C4-2B (cell line): Measurements from ENCODE around the gene RIC3.

Source experiments
- H3K27ac ChIP-seq: fragments of 450-650 bp; 2 replicates; pipeline ENCODE4 v1.5.1; 2017
- ZFX ChIP-seq: fragments of 450-650 bp; IDR thresholded peaks from 2 replicates; pipeline ENCODE4 v1.6.1; 2017
- TF ChIP-seq, protein P1 (sequence below): fragments of 450-650 bp; conservative IDR thresholded peaks from 2 replicates; pipeline ENCODE4 v1.5.1; 2017; ENCODE audit warnings: mild to moderate bottlenecking

Gene RIC3

DNA sequence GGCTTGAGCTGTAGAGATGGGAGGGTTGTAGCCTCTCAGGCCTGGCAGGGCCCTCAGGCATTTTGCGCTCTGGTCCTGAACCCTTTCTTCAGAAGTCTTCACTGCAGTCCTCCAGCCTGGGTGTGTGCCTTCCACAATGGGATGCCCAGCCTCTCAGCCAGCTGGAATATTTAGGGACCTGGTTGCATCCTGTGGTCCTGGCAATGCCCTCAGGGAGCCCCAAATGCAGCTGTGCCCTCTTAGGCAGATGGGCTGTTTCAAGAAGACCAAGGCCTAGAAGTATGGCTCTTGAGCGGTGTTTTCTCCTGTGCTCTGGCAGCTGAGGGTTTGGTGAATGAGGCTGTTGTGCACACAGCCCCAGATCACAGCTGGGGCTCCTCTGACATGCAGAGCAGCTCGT is 81.1 kb downstream of the RIC3 start:
- H3K27ac ChIP-seq, result no peak overlapping the region
- TF ChIP-seq, protein P1, sequence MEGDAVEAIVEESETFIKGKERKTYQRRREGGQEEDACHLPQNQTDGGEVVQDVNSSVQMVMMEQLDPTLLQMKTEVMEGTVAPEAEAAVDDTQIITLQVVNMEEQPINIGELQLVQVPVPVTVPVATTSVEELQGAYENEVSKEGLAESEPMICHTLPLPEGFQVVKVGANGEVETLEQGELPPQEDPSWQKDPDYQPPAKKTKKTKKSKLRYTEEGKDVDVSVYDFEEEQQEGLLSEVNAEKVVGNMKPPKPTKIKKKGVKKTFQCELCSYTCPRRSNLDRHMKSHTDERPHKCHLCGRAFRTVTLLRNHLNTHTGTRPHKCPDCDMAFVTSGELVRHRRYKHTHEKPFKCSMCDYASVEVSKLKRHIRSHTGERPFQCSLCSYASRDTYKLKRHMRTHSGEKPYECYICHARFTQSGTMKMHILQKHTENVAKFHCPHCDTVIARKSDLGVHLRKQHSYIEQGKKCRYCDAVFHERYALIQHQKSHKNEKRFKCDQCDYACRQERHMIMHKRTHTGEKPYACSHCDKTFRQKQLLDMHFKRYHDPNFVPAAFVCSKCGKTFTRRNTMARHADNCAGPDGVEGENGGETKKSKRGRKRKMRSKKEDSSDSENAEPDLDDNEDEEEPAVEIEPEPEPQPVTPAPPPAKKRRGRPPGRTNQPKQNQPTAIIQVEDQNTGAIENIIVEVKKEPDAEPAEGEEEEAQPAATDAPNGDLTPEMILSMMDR, result no peak
- no peak for TF ChIP-seq ZFX

DNA sequence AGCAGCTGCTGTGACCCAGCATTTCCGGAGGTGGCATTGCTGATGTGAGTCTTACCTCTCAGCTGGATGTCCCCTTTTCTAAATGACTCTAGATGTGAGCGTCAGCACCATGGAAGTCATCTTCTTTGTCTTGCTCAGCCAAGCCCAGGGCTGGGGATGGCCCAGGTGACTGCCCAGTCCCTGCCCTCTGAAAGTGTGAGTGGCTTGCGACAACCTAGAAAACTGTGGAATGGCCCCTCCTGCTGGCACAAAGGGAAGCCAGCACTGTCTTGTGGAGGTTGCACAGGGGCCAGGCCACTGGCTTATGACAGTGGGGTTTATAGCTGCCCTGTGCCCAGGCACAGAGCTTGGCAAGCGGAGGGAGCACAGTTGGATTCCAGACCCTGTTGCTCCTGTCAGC is 81.6 kb downstream of the RIC3 start:
- no peak overlapping the region for H3K27ac ChIP-seq
- TF ChIP-seq ZFX, result no peak
- TF ChIP-seq, protein P1, result no peak; the same call in 1 of the 2 replicates

DNA sequence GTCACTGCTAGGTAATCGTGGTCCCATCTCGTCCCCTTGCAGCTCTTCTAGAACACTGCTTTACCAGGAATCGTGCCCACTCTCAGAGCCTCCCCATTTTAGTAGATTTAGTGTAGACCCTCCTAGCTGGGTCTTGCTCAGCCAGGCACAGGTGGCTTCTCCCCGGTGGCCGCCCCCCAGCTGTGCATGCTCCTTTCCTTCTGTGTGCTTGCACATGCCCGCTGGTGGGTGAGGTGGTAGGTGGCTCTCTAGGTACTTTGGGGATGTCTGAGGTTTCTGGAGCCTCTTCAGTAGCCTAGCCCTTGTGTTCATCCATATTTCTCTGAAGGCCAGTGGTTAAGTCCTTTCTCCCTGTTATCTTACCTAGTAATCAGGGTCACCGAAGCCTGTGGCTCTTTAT is 82.3 kb downstream of the RIC3 start:
- no peak for TF ChIP-seq ZFX
- TF ChIP-seq, protein P1, result no peak
- no peak overlapping the region for H3K27ac ChIP-seq

DNA sequence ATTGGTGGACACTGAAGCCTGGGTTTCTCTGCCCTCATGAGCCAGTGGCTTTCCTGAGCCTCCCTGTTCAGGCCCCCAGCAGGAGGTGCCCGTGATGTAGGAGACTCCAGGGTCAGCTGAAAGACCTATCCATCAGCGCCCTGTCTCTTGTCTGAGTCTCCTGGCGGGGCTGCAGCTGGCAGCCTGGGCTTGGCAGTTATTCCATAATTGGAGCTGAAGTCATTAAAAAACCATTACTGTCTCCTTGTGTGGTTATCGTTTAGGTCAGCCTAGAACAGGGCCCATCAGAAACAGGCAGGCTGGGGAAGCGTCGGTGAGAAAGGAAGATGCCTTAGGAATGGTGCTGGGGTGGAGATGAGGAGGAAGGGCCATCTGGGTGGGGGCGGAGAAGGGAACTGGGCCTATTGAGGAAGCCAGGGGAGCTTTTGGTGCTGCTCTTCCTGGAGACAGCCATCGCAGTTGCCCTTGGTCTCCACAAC is 82.8 kb downstream of the RIC3 start:
- TF ChIP-seq, protein P1, result no peak
- no peak for TF ChIP-seq ZFX
- no peak overlapping the region for H3K27ac ChIP-seq

DNA sequence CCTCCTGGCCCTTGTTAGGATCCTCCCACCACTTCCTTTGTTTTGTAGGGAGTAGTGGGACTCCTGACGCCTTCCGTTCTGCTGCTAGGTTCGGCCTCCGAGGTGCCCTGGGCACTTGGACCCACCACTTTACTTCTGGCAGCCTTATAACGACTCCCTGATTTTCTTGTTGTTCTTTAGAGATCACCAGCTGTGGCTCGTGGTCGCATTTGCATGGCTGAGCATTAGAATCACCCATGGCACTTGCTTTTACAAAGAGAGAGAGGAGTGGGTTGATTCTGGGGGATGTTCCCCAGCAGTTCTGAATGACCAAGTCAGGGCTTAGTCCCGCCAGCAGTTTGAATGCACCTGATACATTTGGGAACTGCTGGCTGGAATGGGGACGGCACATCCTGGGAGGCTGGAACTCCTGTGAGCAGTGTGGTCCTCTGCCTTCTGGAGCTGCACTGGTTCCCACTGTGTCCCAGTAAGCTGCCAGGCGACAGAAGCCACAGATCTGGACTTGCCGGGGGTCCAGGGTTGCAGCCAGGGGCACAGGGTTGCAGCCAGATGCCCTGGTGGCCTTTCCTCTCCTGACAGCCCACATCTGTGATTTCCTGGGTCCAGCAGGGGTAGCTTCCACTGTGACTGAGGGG is 83.7 kb downstream of the RIC3 start:
- no peak overlapping the region for H3K27ac ChIP-seq
- no peak for TF ChIP-seq ZFX
- TF ChIP-seq, protein P1, result no peak

DNA sequence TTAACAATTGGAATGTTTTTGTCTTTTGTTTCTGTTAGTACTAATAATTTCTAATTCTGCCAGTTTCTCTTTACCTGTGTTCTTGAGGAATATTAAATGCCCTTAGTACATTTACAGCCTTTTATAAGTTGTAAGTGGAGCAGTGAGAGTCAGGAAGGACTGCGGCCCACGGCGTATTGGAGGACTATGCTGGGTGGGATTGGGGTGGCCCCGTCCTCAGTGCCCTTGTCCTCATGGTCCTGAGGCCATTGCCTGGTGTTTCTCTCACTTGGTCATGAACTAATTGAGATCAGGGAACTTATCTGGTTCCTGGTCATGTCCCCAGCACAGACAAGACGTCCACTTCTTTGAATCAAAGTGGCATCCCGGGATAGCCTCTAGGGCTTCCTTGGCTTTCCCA is 84.5 kb downstream of the RIC3 start:
- TF ChIP-seq, protein P1, result no peak
- no peak for TF ChIP-seq ZFX

DNA sequence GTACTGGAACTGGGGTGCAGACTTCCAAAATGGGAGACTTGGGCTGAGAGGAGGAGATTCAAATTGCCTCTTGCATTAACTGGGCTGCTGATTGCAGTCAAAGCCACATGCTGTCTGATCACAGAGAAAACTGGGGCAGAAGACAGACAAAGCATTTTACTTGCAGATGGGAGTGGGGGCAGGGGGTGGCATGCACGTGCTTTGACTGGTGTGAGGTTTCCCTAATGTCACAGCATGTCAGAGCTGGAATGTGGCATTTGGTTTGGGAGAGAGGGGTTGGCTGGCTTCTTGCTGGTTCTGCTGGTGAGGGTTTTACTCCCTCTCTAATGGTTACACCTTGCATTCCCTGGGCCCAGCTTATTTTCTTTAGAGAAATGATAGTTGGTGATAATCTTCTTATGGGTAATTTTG is 84.9 kb downstream of the RIC3 start:
- no peak overlapping the region for H3K27ac ChIP-seq
- TF ChIP-seq ZFX, result no peak
- TF ChIP-seq, protein P1, result no peak

More for the DNA sequence above, 84.5 kb downstream of the RIC3 start:
- H3K27ac ChIP-seq, result no peak overlapping the region
